ENCODE measurements around the gene BRD2.

DNA sequence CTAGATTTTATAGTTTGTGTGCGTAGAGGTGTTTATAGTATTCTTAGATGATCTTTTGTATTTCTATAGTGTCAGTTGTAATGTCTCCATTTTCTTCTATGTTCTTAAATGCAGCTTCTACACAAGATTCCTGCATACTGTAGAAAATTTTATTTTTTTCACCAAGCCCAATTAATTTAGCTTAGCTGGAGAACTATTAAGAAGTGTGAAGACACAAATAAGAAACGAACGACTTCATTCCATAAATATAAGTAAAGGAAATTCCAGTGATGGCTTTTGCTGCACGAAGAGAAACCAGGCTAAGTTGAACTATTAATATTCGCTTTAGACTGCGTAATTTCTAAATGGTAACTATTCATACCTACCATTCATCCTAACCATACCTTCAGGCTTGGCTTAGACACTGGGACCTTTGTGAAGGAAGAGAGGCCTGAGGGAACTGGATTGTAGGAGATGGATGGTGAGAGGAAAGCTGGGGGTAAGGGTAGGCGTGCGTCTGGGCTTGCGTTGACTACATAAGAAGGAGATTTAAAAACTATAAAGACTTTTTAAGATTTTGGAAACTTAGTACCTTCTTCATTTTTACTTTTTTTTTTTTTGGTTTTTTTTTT lies 25.1 kb downstream of the BRD2 start:
- TF ChIP-seq POLR2A (IDR thresholded peaks at IDR 0.05): no peak
- TF ChIP-seq, protein P1, sequence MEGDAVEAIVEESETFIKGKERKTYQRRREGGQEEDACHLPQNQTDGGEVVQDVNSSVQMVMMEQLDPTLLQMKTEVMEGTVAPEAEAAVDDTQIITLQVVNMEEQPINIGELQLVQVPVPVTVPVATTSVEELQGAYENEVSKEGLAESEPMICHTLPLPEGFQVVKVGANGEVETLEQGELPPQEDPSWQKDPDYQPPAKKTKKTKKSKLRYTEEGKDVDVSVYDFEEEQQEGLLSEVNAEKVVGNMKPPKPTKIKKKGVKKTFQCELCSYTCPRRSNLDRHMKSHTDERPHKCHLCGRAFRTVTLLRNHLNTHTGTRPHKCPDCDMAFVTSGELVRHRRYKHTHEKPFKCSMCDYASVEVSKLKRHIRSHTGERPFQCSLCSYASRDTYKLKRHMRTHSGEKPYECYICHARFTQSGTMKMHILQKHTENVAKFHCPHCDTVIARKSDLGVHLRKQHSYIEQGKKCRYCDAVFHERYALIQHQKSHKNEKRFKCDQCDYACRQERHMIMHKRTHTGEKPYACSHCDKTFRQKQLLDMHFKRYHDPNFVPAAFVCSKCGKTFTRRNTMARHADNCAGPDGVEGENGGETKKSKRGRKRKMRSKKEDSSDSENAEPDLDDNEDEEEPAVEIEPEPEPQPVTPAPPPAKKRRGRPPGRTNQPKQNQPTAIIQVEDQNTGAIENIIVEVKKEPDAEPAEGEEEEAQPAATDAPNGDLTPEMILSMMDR (IDR thresholded peaks at IDR 0.05): no peak
